ENCODE data around the gene GABRA1.

GRCh38 chr5:161851691-161852299, 3.9 kb downstream of the GABRA1 start:
- TF ChIP-seq, protein P1, sequence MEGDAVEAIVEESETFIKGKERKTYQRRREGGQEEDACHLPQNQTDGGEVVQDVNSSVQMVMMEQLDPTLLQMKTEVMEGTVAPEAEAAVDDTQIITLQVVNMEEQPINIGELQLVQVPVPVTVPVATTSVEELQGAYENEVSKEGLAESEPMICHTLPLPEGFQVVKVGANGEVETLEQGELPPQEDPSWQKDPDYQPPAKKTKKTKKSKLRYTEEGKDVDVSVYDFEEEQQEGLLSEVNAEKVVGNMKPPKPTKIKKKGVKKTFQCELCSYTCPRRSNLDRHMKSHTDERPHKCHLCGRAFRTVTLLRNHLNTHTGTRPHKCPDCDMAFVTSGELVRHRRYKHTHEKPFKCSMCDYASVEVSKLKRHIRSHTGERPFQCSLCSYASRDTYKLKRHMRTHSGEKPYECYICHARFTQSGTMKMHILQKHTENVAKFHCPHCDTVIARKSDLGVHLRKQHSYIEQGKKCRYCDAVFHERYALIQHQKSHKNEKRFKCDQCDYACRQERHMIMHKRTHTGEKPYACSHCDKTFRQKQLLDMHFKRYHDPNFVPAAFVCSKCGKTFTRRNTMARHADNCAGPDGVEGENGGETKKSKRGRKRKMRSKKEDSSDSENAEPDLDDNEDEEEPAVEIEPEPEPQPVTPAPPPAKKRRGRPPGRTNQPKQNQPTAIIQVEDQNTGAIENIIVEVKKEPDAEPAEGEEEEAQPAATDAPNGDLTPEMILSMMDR (IDR thresholded peaks at IDR 0.05), result peak in 3 of 4 donors; percentile 15 to 27 (median 23)
- TF ChIP-seq POLR2A (IDR thresholded peaks at IDR 0.05), result no peak

Data from right lobe of liver (tissue), 4 donors.